Measurements from ENCODE around the gene DCTN5.

GRCh38 chr16:23689442-23690187, 48.3 kb downstream of the DCTN5 start:
- TF ChIP-seq CTCF (IDR thresholded peaks at IDR 0.05; ENCODE audit: poor library complexity) (no peak), EZH2 (IDR thresholded peaks at IDR 0.05; ENCODE audit: borderline replicate concordance) (no peak)
